A549 treated with AZD2906 at 1 μM for 4 hours (cell line): ENCODE measurements around the gene ARHGAP12. TPM values are rescaled to one million over a fixed set of nuclear protein-coding genes. Genes with fewer than 3 reads are reported as not detected.

ENCODE experiments used
- total RNA-seq: library from RNA; stranded (reverse); fragments of 200-300 nt; extraction: Qiagen RNA extraction; gene quantifications from 5 replicates; pipeline ENCODE4 v1.2.3, GENCODE V29; 2022

Gene ARHGAP12, protein sequence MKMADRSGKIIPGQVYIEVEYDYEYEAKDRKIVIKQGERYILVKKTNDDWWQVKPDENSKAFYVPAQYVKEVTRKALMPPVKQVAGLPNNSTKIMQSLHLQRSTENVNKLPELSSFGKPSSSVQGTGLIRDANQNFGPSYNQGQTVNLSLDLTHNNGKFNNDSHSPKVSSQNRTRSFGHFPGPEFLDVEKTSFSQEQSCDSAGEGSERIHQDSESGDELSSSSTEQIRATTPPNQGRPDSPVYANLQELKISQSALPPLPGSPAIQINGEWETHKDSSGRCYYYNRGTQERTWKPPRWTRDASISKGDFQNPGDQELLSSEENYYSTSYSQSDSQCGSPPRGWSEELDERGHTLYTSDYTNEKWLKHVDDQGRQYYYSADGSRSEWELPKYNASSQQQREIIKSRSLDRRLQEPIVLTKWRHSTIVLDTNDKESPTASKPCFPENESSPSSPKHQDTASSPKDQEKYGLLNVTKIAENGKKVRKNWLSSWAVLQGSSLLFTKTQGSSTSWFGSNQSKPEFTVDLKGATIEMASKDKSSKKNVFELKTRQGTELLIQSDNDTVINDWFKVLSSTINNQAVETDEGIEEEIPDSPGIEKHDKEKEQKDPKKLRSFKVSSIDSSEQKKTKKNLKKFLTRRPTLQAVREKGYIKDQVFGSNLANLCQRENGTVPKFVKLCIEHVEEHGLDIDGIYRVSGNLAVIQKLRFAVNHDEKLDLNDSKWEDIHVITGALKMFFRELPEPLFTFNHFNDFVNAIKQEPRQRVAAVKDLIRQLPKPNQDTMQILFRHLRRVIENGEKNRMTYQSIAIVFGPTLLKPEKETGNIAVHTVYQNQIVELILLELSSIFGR
- 19.8 to 24.6 TPM (median 20.6 TPM) in 5 replicates for total RNA-seq

DNA sequence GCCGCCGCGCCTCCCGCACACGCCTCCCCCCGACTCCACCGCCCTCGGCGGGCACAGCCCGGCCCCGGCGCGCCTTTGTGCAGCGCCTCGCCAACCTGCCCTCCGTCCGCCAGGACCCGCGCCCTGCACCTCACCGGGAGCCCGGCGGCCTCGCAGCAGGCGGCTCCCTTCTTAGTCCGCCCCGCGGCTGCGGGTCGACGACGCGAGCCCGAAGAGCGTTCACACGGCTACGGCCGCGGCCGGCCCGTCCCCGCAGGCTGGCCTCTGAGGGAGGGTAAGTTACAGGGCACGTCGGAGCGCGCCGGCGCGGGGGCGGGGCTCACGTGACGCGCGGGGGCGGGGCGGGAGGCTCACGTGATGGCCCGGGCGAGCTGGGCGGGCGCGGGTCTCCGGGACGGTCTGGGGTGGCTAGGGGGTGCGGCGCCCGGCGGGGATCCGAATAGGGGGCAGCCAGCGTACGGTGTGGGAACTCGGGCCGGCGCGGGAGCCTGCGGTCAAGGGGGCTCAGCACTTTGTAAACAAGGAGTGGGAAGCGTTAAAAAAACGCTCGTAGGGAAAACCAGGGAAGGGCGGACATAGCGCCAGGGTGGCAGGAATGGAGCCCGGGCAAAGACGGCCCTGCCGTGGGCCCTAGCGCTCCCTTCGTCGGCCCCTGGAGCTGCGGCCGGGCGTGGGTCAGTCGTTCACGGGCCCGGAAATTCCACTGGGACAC lies at the start of gene ARHGAP12:
Gene ARHGAP12, minus strand, starts transcription at position 283 of the 712 bp plus-strand sequence. CDS start 19,976 bp downstream, outside the sequence.

Other genes starting within 250 kb of the ARHGAP12 start
- gene KIF5B, start 127.6 kb upstream of the ARHGAP12 start, total RNA-seq: 51.6 to 80.7 TPM (median 63.2 TPM) in 5 replicates